ENCODE results near the gene SPRYD7. TPM values are rescaled to one million over a fixed set of nuclear protein-coding genes. Genes with fewer than 3 reads are reported as not detected.

Gene SPRYD7
- total and polyA plus RNA-seq, 2 of the 8 experiments (the other 6 are each of a cell fraction or from before 2014, with no cell fraction given), result 1.1 to 3.1 TPM

GRCh38 chr13:49936075-49936967 lies at the start of gene SPRYD7 (continued):
- TF ChIP-seq SIRT6 (IDR thresholded peaks at IDR 0.05; ENCODE audit: low read length) (no peak), ATF2 (IDR thresholded peaks at IDR 0.05; ENCODE audit: low read length) (no peak), RAD21 (IDR thresholded peaks at IDR 0.05 in 1 of 2, conservative IDR thresholded peaks at IDR 0.05 in 1 of 2; ENCODE audit: low read depth in 2 of 2, low read length in 2 of 2) (peak; percentile 37 to 54; a peak in 3 of 4 replicates), BACH1 (IDR thresholded peaks at IDR 0.05; ENCODE audit: low read length) (0 out of 2 replicates have a peak, but pooled peaks have one; percentile 27), EP300 (IDR thresholded peaks at IDR 0.05; ENCODE audit: borderline replicate concordance in 1 of 2, low read depth in 2 of 2, low read length in 2 of 2) (0 out of 3 replicates have a peak, but pooled peaks of 1 of the 2 experiments have one; percentile 28), HDAC2 (IDR thresholded peaks at IDR 0.05; ENCODE audit: borderline replicate concordance in 1 of 2, low read depth in 2 of 2, low read length in 2 of 2) (peak; percentile 88 to 89; a peak in 3 of 4 replicates), SP2 (IDR thresholded peaks at IDR 0.05; ENCODE audit: low read length) (peak; percentile 51; the same call in 1 of the 2 replicates), RFX5 (IDR thresholded peaks at IDR 0.05; ENCODE audit: borderline replicate concordance, low read depth, low read length) (no peak), BRCA1 (IDR thresholded peaks at IDR 0.05; ENCODE audit: low read depth, low read length) (no peak), BCL11A (IDR thresholded peaks at IDR 0.05; ENCODE audit: low read depth in 2 of 2, low read length in 2 of 2) (no peak), ZNF274 (IDR thresholded peaks at IDR 0.05; ENCODE audit: borderline replicate concordance, extremely low read depth, low read length) (no peak), TAF7 (optimal IDR thresholded peaks at IDR 0.05; ENCODE audit: borderline replicate concordance, low read depth, low read length) (peak; percentile 17), TCF12 (IDR thresholded peaks at IDR 0.05; ENCODE audit: low read depth, low read length) (no peak), CHD2 (IDR thresholded peaks at IDR 0.05; ENCODE audit: low read length) (no peak), EZH2 (IDR thresholded peaks at IDR 0.05; ENCODE audit: low read depth, low read length, severe bottlenecking) (no peak), RBBP5 (IDR thresholded peaks at IDR 0.05; ENCODE audit: borderline replicate concordance, low read depth, low read length) (0 out of 2 replicates have a peak, but pooled peaks have one; percentile 59), POU5F1 (IDR thresholded peaks at IDR 0.05; ENCODE audit: low read depth, low read length) (no peak), CBX5 (IDR thresholded peaks at IDR 0.05; ENCODE audit: low read depth, low read length) (no peak), GTF2F1 (IDR thresholded peaks at IDR 0.05; ENCODE audit: borderline replicate concordance, low read depth, low read length) (no peak)
- TF ChIP-seq, protein P1, sequence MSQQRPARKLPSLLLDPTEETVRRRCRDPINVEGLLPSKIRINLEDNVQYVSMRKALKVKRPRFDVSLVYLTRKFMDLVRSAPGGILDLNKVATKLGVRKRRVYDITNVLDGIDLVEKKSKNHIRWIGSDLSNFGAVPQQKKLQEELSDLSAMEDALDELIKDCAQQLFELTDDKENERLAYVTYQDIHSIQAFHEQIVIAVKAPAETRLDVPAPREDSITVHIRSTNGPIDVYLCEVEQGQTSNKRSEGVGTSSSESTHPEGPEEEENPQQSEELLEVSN (IDR thresholded peaks at IDR 0.05), result no peak

All from H1 (cell line).